Activated CD8-positive, alpha-beta T cell treated with anti-CD3 and anti-CD28 coated beads for 36 hours (primary cell): ENCODE results near the gene ENPP3. TPM values are rescaled to one million over a fixed set of nuclear protein-coding genes. Genes with fewer than 3 reads are reported as not detected.
"Not testable (repeated sequence)": the region's sequence is repeated elsewhere in the genome, so short reads cannot be mapped to it uniquely, and the experiment has no call there.

Experiments
- ATAC-seq: fragments of 200-7000 bp; cut with Tn5 transposase; one replicate; pipeline ENCODE4 v1.10.0; 2021; ENCODE audit warnings: mild to moderate bottlenecking, moderate library complexity
- CTCF ChIA-PET: fragments of 350-600 bp; sonication (Branson Sonifier 250); formaldehyde crosslinking; loops from one replicate; lab custom pipeline; 2021; ENCODE audit warnings: antibody characterized with exemption; lab: Charles Lee
- POLR2A ChIA-PET: fragments of 350-600 bp; sonication (Branson Sonifier 250); formaldehyde crosslinking; loops from one replicate; lab custom pipeline; 2021; ENCODE audit warnings: antibody characterized with exemption; lab: Charles Lee
- DNase-seq: peaks from one replicate; pipeline ENCODE4 v3.0.0-alpha.2; 2020
- H3K27ac Mint-ChIP-seq: one replicate; pipeline ENCODE4 v1.8.0; 2021; ENCODE audit warnings: mild to moderate bottlenecking, mixed read lengths
- H3K27me3 Mint-ChIP-seq: one replicate; pipeline ENCODE4 v1.8.0; 2021; ENCODE audit warnings: mixed read lengths
- H3K36me3 Mint-ChIP-seq: one replicate; pipeline ENCODE4 v1.8.0; 2021; ENCODE audit warnings: low read depth, mixed read lengths
- H3K4me1 Mint-ChIP-seq: one replicate; pipeline ENCODE4 v1.8.0; 2021; ENCODE audit warnings: low read depth, mixed read lengths
- H3K4me3 Mint-ChIP-seq: one replicate; pipeline ENCODE4 v1.8.0; 2021; ENCODE audit warnings: mild to moderate bottlenecking, moderate library complexity, mixed read lengths
- H3K9me3 Mint-ChIP-seq: one replicate; pipeline ENCODE4 v1.8.0; 2021; ENCODE audit warnings: mixed read lengths
- intact Hi-C: fragments of 100-400 bp; cut with micrococcal nuclease; formaldehyde crosslinking; loops from one replicate; pipeline ENCODE4 v1.10.0; 2022
- total RNA-seq, 2 experiments: library from RNA; stranded (reverse); gene quantifications; one replicate each; pipeline ENCODE4 v1.2.3, GENCODE V29; 2021
- TF ChIP-seq, protein P1 (sequence below): fragments of 200-600 bp; IDR thresholded peaks from one replicate; pipeline ENCODE4 v1.8.0; 2022; ENCODE audit warnings: antibody characterized with exemption, mild to moderate bottlenecking

ENPP3 gene
- total RNA-seq, 2 experiments from 2014 or later: 0.49 to 0.79 TPM

DNA sequence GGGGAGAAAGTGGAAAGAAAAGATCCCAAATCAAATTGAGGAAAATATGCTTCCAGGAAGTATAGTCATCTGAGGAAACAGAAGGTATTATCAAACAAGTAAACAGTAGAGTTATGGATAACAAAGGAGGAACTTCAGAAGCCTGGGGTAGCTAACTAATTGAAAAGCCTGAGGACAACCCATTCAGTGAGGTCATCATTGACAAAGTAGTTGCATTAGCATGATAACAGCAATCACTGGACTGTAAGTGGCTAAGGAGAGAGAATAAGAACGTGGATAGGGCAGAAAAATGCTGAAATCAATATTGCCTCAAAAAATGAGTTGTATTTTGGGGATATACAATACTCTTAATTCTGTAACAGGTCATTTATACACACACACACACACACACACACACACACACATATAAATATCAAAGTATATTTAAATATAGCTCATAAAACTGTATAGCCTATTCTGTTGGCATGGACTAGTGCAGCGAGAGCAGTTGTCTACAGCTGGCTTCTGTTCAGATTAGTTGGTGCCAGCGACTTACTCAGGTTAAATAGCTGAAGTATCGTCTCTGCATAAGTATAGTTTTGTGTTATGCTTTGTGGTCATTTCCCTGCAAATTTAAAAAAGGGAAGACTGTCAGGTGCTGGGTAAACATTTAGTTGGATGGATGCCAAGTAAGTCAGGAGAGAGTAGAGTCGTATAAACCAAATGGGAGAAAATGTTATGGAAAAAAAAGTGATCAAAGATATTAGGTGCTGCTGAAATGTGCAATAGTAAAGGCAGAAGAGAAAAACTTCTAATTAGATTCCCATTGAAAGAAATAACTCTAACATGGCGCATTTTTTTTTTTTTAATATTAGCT lies 107.6 kb downstream of the ENPP3 start:
- TF ChIP-seq, protein P1, sequence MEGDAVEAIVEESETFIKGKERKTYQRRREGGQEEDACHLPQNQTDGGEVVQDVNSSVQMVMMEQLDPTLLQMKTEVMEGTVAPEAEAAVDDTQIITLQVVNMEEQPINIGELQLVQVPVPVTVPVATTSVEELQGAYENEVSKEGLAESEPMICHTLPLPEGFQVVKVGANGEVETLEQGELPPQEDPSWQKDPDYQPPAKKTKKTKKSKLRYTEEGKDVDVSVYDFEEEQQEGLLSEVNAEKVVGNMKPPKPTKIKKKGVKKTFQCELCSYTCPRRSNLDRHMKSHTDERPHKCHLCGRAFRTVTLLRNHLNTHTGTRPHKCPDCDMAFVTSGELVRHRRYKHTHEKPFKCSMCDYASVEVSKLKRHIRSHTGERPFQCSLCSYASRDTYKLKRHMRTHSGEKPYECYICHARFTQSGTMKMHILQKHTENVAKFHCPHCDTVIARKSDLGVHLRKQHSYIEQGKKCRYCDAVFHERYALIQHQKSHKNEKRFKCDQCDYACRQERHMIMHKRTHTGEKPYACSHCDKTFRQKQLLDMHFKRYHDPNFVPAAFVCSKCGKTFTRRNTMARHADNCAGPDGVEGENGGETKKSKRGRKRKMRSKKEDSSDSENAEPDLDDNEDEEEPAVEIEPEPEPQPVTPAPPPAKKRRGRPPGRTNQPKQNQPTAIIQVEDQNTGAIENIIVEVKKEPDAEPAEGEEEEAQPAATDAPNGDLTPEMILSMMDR: no peak
- peaks cover 15% of the 10 kb centered on the region for H3K27me3 Mint-ChIP-seq
- intact Hi-C loops: no loop called here
- CTCF ChIA-PET: no interaction called here
- no peaks in the 10 kb centered on the region for H3K9me3 Mint-ChIP-seq
- H3K27ac Mint-ChIP-seq: no peak overlapping the region
- no peak overlapping the region for H3K4me3 Mint-ChIP-seq
- H3K36me3 Mint-ChIP-seq: no peaks in the 10 kb centered on the region
- no peak for DNase-seq
- POLR2A ChIA-PET: interaction anchor here (0.5 kb wide), 1 partner anchor 106 kb away, joined by 4 read pairs; no protein-coding TSS in a partner anchor
- H3K4me1 Mint-ChIP-seq: no peaks in the 10 kb centered on the region
- ATAC-seq: no peak

DNA sequence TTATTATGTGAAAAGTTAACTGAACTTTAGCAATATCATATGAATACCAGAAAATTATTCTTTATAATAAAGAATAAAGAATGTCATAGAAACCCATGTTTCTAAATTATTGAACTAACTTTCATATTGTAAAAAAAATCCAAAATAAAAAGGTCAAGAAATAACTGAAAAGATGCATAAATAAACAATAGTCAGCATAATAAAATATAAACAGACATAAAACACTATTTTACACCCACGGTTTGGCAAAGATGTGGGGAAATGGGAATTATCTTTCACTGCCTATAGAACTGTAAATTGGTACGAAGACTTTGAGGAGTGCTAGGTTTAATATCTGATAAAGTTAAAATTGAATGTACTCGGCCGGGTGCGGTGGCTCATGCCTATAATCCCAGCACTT lies 108.4 kb downstream of the ENPP3 start:
- H3K9me3 Mint-ChIP-seq: no peaks in the 10 kb centered on the region
- no peaks in the 10 kb centered on the region for H3K4me1 Mint-ChIP-seq
- CTCF ChIA-PET: no interaction called here
- no peak overlapping the region for H3K27ac Mint-ChIP-seq
- TF ChIP-seq, protein P1: no peak
- no peak for ATAC-seq
- no peaks in the 10 kb centered on the region for H3K36me3 Mint-ChIP-seq
- peaks cover 15% of the 10 kb centered on the region for H3K27me3 Mint-ChIP-seq
- H3K4me3 Mint-ChIP-seq: no peak overlapping the region
- POLR2A ChIA-PET: no interaction called here
- intact Hi-C loops: no loop called here
- no peak for DNase-seq

DNA sequence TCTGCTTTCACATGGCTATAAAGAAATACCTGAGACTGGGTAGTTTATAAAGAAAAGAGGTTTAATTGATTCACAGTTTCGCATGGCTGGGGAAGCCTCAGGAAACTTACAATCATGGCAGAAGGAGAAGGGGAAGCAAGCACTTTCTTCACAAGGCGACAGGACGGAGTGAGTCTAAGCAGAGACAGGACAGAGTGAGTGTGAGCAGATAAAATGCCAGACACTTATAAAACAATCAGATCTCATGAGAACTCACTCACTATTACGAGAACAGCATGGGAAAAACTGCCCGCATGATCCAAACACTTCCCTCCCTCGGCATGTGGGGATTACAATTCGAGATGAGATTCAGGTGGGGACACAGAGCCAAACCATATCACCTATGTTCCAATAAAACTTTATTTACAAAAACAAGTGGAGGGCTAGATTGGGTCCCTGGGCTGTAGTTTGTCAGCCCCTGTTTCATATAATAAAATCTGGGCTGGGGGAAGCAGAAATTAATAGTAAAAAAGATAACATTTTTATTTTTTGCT lies 110.8 kb downstream of the ENPP3 start:
- H3K4me3 Mint-ChIP-seq: no peak overlapping the region
- H3K27me3 Mint-ChIP-seq: peaks cover 8% of the 10 kb centered on the region
- H3K4me1 Mint-ChIP-seq: no peaks in the 10 kb centered on the region
- H3K27ac Mint-ChIP-seq: no peak overlapping the region
- no peak for DNase-seq
- no peak for ATAC-seq
- H3K36me3 Mint-ChIP-seq: no peaks in the 10 kb centered on the region
- TF ChIP-seq, protein P1: no peak
- ChIA-PET POLR2A (no interaction called here), CTCF (no interaction called here)
- H3K9me3 Mint-ChIP-seq: no peaks in the 10 kb centered on the region
- intact Hi-C loops: no loop called here

DNA sequence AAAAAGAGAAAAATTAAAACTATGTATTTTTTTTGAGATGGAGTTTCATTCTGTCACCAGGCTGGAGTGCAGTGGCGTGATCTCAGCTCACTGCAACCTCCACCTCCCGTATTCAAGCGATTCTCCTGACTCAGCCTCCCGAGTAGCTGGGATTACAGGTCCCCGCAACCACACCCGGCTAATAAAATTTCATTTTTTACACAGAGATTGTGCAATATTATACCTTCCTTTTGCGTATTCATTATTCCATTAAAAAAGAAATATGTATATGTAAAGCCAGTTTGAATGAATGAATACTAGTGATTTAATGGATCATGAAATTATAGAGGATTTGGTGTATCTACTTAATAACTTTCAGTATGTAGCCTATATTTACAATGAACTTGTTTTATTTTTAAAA lies 111.9 kb downstream of the ENPP3 start:
- TF ChIP-seq, protein P1: no peak
- POLR2A ChIA-PET: no interaction called here
- CTCF ChIA-PET: no interaction called here
- no peaks in the 10 kb centered on the region for H3K36me3 Mint-ChIP-seq
- no peak for DNase-seq
- H3K27ac Mint-ChIP-seq: no peak overlapping the region
- intact Hi-C loops: no loop called here
- H3K27me3 Mint-ChIP-seq: peaks cover 11% of the 10 kb centered on the region
- H3K9me3 Mint-ChIP-seq: no peaks in the 10 kb centered on the region
- no peak for ATAC-seq
- no peak overlapping the region for H3K4me3 Mint-ChIP-seq
- H3K4me1 Mint-ChIP-seq: no peaks in the 10 kb centered on the region

DNA sequence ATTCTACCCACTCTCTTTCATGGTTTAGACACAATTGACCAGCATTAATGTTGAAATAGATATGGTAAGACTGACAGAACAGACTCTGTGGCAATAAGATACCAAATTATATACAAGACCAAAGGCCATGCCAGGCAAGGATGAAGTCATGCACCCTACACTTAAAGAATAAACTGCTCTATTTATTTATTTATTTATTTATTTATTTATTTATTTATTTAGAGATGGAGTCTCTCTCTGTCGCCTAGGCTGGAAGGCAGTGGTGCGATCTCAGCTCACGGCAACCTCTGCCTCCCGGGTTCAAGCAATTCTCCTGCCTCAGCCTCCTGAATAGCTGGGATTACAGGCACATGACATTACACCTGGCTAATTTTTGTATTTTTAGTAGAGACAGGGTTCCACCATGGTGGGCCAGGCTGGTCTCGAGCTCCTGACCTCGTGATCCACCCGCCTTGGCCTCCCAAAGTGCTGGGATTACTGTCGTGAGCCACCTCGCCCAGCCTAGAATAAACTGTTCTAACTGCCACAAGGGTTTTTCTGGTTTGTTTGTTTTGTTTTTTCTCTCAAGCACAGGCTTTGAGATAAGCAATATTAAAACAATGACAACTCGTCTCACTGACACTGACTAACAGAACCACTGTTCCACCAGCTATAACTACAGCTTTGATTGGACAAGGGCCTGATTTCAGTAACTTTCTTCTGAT lies 114.1 kb downstream of the ENPP3 start:
- CTCF ChIA-PET, H3K27me3 Mint-ChIP-seq, H3K9me3 Mint-ChIP-seq, POLR2A ChIA-PET, H3K4me1 Mint-ChIP-seq, H3K36me3 Mint-ChIP-seq, intact Hi-C loops, H3K4me3 Mint-ChIP-seq, H3K27ac Mint-ChIP-seq, DNase-seq, ATAC-seq: not testable (repeated sequence)
